ENCODE measurements around the gene ITGA1. TPM values are rescaled to one million over a fixed set of nuclear protein-coding genes. Genes with fewer than 3 reads are reported as not detected.

The ITGA1 gene
- total RNA-seq, 2 experiments from 2014 or later, result not detected

DNA sequence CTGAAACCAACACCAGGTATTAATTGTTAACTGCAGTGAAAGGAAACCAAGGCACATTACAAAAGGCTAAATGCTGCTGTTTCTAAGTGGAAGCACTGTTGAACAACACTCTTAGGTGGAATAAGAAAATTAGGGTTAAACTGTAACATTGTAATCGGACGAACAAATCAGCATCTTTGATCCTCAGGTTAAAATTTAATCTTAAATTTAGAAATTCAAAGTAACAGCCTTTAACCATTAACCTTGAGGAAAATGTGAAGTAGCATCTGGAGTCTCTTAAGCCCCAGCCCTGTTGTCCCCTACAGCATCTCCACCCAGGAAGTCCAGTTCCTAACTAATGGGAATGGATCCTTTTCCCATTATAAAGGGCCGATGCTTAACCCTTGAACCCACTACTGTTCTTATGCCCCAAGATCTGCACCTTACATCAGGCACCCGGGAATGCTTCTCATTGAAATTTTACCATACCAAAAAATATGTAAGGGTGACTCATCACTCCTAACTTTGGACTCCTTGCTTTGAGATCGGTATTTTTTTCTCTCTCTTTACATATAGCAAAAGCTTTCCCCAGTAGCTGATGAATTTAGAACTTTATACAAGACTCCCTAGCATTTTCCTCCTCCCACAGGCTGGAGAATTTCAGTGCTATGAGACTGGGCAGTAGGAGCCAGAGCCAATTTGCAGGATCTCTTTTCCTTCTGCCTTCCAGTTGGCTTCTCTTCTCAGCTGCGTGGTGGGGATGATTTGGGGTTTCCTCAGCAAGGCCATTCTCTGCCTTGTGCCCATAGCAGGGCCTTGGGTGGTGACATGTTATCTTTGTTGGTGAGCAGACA is 169.4 kb downstream of the ITGA1 start:
- Histone ChIP-seq H3K4me3 (ENCODE audit: low read depth, low read length, poor library complexity, severe bottlenecking) (no peak overlapping the region), H4K20me1 (ENCODE audit: insufficient read depth, low read length) (no peaks in the 10 kb centered on the region), H3K27ac (ENCODE audit: low read depth, low read length, poor library complexity, severe bottlenecking) (no peak overlapping the region), H3K79me2 (ENCODE audit: insufficient read depth, low read depth, low read length) (no peaks in the 10 kb centered on the region), H3K9me3 (ENCODE audit: low read length) (no peaks in the 10 kb centered on the region), H2AFZ (ENCODE audit: low read length) (no peak overlapping the region), H3K9me2 (ENCODE audit: insufficient read depth, low read length) (no peaks in the 10 kb centered on the region), H3K4me2 (ENCODE audit: low read length) (no peak overlapping the region), H3K4me1 (ENCODE audit: insufficient read depth, low read length, poor library complexity, severe bottlenecking) (no peaks in the 10 kb centered on the region), H3K36me3 (ENCODE audit: insufficient read depth, low read length) (no peaks in the 10 kb centered on the region)
- BruUV-seq (replicated peaks), result no TSS peak
- POLR2A ChIA-PET, result interaction anchor here (0.5 kb wide), 1 partner anchor 115 kb away, joined by 3 read pairs; no protein-coding TSS in a partner anchor
- CTCF ChIA-PET (ENCODE audit: unreplicated experiment), result no interaction called here
- intact Hi-C loops (cut with micrococcal nuclease; ENCODE audit: unreplicated experiment), result no loop called here
- no peak for DNase-seq (ENCODE audit: low spot score)
- TF ChIP-seq, protein P1, sequence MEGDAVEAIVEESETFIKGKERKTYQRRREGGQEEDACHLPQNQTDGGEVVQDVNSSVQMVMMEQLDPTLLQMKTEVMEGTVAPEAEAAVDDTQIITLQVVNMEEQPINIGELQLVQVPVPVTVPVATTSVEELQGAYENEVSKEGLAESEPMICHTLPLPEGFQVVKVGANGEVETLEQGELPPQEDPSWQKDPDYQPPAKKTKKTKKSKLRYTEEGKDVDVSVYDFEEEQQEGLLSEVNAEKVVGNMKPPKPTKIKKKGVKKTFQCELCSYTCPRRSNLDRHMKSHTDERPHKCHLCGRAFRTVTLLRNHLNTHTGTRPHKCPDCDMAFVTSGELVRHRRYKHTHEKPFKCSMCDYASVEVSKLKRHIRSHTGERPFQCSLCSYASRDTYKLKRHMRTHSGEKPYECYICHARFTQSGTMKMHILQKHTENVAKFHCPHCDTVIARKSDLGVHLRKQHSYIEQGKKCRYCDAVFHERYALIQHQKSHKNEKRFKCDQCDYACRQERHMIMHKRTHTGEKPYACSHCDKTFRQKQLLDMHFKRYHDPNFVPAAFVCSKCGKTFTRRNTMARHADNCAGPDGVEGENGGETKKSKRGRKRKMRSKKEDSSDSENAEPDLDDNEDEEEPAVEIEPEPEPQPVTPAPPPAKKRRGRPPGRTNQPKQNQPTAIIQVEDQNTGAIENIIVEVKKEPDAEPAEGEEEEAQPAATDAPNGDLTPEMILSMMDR (conservative IDR thresholded peaks at IDR 0.05; ENCODE audit: low read length), result no peak
- no peak for TF ChIP-seq EZH2phosphoT487 (IDR thresholded peaks at IDR 0.05; ENCODE audit: borderline replicate concordance, low read depth, low read length)

DNA sequence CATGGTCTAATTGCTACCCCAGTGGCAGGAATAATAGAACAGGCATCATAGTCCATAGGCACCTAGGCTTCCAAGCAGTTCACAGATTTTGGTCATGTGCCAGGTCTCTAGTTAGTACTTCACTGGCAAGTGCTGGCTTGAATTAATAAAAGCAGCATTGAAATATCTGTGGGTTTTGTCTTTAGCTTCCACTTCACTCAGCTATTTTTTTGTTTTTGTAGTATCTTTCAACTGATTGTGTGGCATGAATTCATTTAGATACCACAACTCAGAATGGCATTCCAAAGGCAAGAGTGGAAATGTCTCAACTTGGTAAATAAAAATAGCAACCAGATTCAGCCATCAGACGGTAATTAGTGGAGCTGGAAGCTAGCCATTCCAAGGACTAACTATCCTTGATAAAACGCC is 173.6 kb downstream of the ITGA1 start:
- H3K79me2 ChIP-seq (ENCODE audit: insufficient read depth, low read depth, low read length), result no peaks in the 10 kb centered on the region
- ChIA-PET CTCF (ENCODE audit: unreplicated experiment) (no interaction called here), POLR2A (no interaction called here)
- intact Hi-C loops (cut with micrococcal nuclease; ENCODE audit: unreplicated experiment), result no loop called here
- no peaks in the 10 kb centered on the region for H3K9me2 ChIP-seq (ENCODE audit: insufficient read depth, low read length)
- no peaks in the 10 kb centered on the region for H3K36me3 ChIP-seq (ENCODE audit: insufficient read depth, low read length)
- no peak overlapping the region for H3K4me3 ChIP-seq (ENCODE audit: low read depth, low read length, poor library complexity, severe bottlenecking)
- no peak overlapping the region for H3K27ac ChIP-seq (ENCODE audit: low read depth, low read length, poor library complexity, severe bottlenecking)
- no TSS peak for BruUV-seq (replicated peaks)
- no peaks in the 10 kb centered on the region for H4K20me1 ChIP-seq (ENCODE audit: insufficient read depth, low read length)
- H3K4me1 ChIP-seq (ENCODE audit: insufficient read depth, low read length, poor library complexity, severe bottlenecking), result no peaks in the 10 kb centered on the region
- TF ChIP-seq, protein P1 (conservative IDR thresholded peaks at IDR 0.05; ENCODE audit: low read length), result no peak
- no peak for TF ChIP-seq EZH2phosphoT487 (IDR thresholded peaks at IDR 0.05; ENCODE audit: borderline replicate concordance, low read depth, low read length)
- no peaks in the 10 kb centered on the region for H3K9me3 ChIP-seq (ENCODE audit: low read length)
- H2AFZ ChIP-seq (ENCODE audit: low read length), result no peak overlapping the region
- no peak for DNase-seq (ENCODE audit: low spot score)
- H3K4me2 ChIP-seq (ENCODE audit: low read length), result no peak overlapping the region

DNA sequence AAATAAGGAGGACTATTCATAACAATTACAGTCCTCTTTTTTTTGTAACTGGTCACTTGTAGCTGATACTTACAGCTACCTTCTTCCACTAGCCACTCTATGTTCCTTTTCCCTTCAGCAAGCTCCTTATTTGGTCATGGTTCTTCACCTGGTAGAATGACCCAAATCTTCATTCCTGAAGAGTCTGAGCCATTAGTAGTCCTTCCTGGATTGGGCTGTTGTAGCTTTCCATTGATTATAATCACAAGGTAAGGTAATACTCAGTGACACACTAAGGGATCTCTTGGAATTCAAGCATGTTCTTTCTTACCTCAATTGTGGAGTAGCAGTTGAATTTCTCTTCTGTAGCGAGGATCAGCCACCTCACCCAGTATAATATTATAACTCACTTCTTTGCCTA is 175.9 kb downstream of the ITGA1 start:
- TF ChIP-seq EZH2phosphoT487 (IDR thresholded peaks at IDR 0.05; ENCODE audit: borderline replicate concordance, low read depth, low read length), result no peak
- TF ChIP-seq, protein P1 (conservative IDR thresholded peaks at IDR 0.05; ENCODE audit: low read length), result no peak
- Histone ChIP-seq H3K4me3 (ENCODE audit: low read depth, low read length, poor library complexity, severe bottlenecking) (no peak overlapping the region), H3K27ac (ENCODE audit: low read depth, low read length, poor library complexity, severe bottlenecking) (no peak overlapping the region), H3K9me2 (ENCODE audit: insufficient read depth, low read length) (no peaks in the 10 kb centered on the region), H2AFZ (ENCODE audit: low read length) (no peak overlapping the region), H3K79me2 (ENCODE audit: insufficient read depth, low read depth, low read length) (no peaks in the 10 kb centered on the region), H4K20me1 (ENCODE audit: insufficient read depth, low read length) (no peaks in the 10 kb centered on the region), H3K36me3 (ENCODE audit: insufficient read depth, low read length) (no peaks in the 10 kb centered on the region), H3K4me2 (ENCODE audit: low read length) (no peak overlapping the region), H3K4me1 (ENCODE audit: insufficient read depth, low read length, poor library complexity, severe bottlenecking) (no peaks in the 10 kb centered on the region), H3K9me3 (ENCODE audit: low read length) (no peaks in the 10 kb centered on the region)
- intact Hi-C loops (cut with micrococcal nuclease; ENCODE audit: unreplicated experiment), result no loop called here
- no peak for DNase-seq (ENCODE audit: low spot score)
- no TSS peak for BruUV-seq (replicated peaks)
- POLR2A ChIA-PET, result interaction anchor here (0.7 kb wide), 1 partner anchor 422 kb away, joined by 3 read pairs; no protein-coding TSS in a partner anchor
- CTCF ChIA-PET (ENCODE audit: unreplicated experiment), result no interaction called here

All from OCI-LY7 (cell line).